Esophagus muscularis mucosa (tissue), 4 donors: ENCODE results near the gene BRD2.

Experiments used
- CTCF ChIP-seq, 3 experiments: fragments of 200-600 bp in 2 of 3; fragments of 450-650 bp in 1 of 3; sonication (generic) in 2 of 3; IDR thresholded peaks; one replicate each; pipeline ENCODE4 v1.5.1; 2017 to 2019; ENCODE audit warnings: antibody characterized with exemption in 3 of 3, mild to moderate bottlenecking in 2 of 3, moderate library complexity in 1 of 3
- EP300 ChIP-seq: sonication (generic); formaldehyde crosslinking; IDR thresholded peaks from one replicate; pipeline ENCODE4 v1.6.1; 2017; ENCODE audit warnings: antibody characterized with exemption
- POLR2A ChIP-seq: fragments of 450-650 bp; IDR thresholded peaks from one replicate; pipeline ENCODE4 v1.6.1; 2017; ENCODE audit warnings: antibody characterized with exemption, moderate library complexity, mild to moderate bottlenecking, low read depth

GRCh38 chr6:32954267-32954666 is 14.1 kb upstream of the BRD2 start:
- no peak for TF ChIP-seq CTCF (IDR thresholded peaks at IDR 0.05)
- no peak for TF ChIP-seq POLR2A
- TF ChIP-seq EP300, result no peak
